MM.1S (cell line): ENCODE results near the gene UTP4.

ENCODE experiments used
- DNase-seq: peaks from one replicate; pipeline ENCODE4 v3.0.0-alpha.2; 2015
- H2AFZ ChIP-seq: fragments of 300-600 bp; sonication (generic); 2 replicates; pipeline ENCODE4 v1.6.0; 2016; ENCODE audit warnings: antibody characterized with exemption, low read length
- H3F3A ChIP-seq: fragments of 300-600 bp; sonication (generic); 2 replicates; pipeline ENCODE4 v1.6.1; 2016; ENCODE audit warnings: mild to moderate bottlenecking, antibody characterized with exemption, low read length, moderate library complexity, mixed read lengths; ENCODE audit not compliant: insufficient read depth
- H3K27ac ChIP-seq: fragments of 300-600 bp; sonication (generic); 2 replicates; pipeline ENCODE4 v1.5.1; 2016; ENCODE audit warnings: mild to moderate bottlenecking, low read length
- H3K27me3 ChIP-seq: fragments of 300-600 bp; sonication (generic); replicated peaks from 2 replicates; pipeline ENCODE4 v1.6.0; 2016; ENCODE audit warnings: low read length; ENCODE audit not compliant: insufficient read depth
- H3K36me3 ChIP-seq: fragments of 300-600 bp; sonication (generic); replicated peaks from 2 replicates; pipeline ENCODE4 v1.6.1; 2016; ENCODE audit warnings: mild to moderate bottlenecking, low read length, mixed read lengths; ENCODE audit not compliant: insufficient read depth
- H3K4me1 ChIP-seq: fragments of 300-600 bp; sonication (generic); 2 replicates; pipeline ENCODE4 v1.6.1; 2016; ENCODE audit warnings: low read length, mixed read lengths
- H3K4me2 ChIP-seq: fragments of 300-600 bp; sonication (generic); 2 replicates; pipeline ENCODE4 v1.6.0; 2016; ENCODE audit warnings: low read depth, low read length
- H3K4me3 ChIP-seq: fragments of 300-600 bp; sonication (generic); 2 replicates; pipeline ENCODE4 v1.5.1; 2016; ENCODE audit warnings: low read length, mixed read lengths
- H3K79me2 ChIP-seq: fragments of 300-600 bp; sonication (generic); 2 replicates; pipeline ENCODE4 v1.6.1; 2016; ENCODE audit warnings: mixed run types, low read length, mixed read lengths
- H3K9ac ChIP-seq: fragments of 300-600 bp; sonication (generic); 2 replicates; pipeline ENCODE4 v1.6.1; 2016; ENCODE audit warnings: low read length, mixed read lengths
- H3K9me2 ChIP-seq: fragments of 300-600 bp; sonication (generic); replicated peaks from 2 replicates; pipeline ENCODE4 v1.6.1; 2016; ENCODE audit warnings: mild to moderate bottlenecking, low read length, mixed read lengths; ENCODE audit not compliant: insufficient read depth
- H3K9me3 ChIP-seq: fragments of 300-600 bp; sonication (generic); replicated peaks from 2 replicates; pipeline ENCODE4 v1.6.1; 2016; ENCODE audit warnings: mild to moderate bottlenecking, low read length, mixed read lengths; ENCODE audit not compliant: insufficient read depth
- H4K20me1 ChIP-seq: fragments of 300-600 bp; sonication (generic); 2 replicates; pipeline ENCODE4 v1.6.1; 2016; ENCODE audit warnings: mild to moderate bottlenecking, low read length, moderate library complexity, mixed read lengths; ENCODE audit not compliant: insufficient read depth
- EZH2 ChIP-seq: fragments of 300-600 bp; sonication (generic); optimal IDR thresholded peaks from 2 replicates; pipeline ENCODE3; 2017; ENCODE audit warnings: low read depth, mild to moderate bottlenecking, antibody characterized with exemption, low read length, mixed read lengths
- EZH2phosphoT487 ChIP-seq: fragments of 300-600 bp; sonication (generic); IDR thresholded peaks from 2 replicates; pipeline ENCODE4 v1.6.1; 2018; ENCODE audit warnings: antibody characterized with exemption, low read length
- TF ChIP-seq, protein P1 (sequence below): fragments of 300-600 bp; sonication (generic); IDR thresholded peaks from 2 replicates; pipeline ENCODE4 v1.5.1; 2016; ENCODE audit warnings: antibody characterized with exemption, low read length, mixed read lengths

The UTP4 gene

DNA sequence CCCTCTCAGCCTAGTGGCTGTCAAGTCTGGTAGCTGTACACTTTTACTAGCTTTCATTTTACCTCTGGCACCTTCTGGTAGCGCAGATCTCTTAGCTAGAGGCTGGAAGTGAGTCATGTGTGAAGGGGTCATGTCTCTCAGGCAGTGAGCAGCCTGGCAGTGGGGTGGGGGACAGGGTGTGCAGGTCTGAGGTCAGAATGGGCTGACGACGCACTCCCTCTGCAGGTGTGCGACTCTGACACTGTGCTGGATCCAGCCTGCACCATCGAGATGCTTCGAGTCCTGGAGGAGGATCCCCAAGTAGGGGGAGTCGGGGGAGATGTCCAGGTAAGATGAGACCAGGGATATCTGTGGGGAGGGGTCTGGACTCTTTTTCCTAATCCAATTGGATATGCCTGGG, 19.2 kb upstream of the UTP4 start:
- Histone ChIP-seq H3K9me3 (no peaks in the 10 kb centered on the region), H3K9ac (no peak overlapping the region), H3K4me2 (no peak overlapping the region), H3K36me3 (no peaks in the 10 kb centered on the region), H3F3A (no peaks in the 10 kb centered on the region), H3K9me2 (no peaks in the 10 kb centered on the region), H2AFZ (no peak overlapping the region), H3K4me3 (no peak overlapping the region), H3K27me3 (no peaks in the 10 kb centered on the region), H3K27ac (no peak overlapping the region), H3K79me2 (no peaks in the 10 kb centered on the region), H3K4me1 (no peaks in the 10 kb centered on the region), H4K20me1 (no peaks in the 10 kb centered on the region)
- TF ChIP-seq EZH2, result no peak
- TF ChIP-seq, protein P1, sequence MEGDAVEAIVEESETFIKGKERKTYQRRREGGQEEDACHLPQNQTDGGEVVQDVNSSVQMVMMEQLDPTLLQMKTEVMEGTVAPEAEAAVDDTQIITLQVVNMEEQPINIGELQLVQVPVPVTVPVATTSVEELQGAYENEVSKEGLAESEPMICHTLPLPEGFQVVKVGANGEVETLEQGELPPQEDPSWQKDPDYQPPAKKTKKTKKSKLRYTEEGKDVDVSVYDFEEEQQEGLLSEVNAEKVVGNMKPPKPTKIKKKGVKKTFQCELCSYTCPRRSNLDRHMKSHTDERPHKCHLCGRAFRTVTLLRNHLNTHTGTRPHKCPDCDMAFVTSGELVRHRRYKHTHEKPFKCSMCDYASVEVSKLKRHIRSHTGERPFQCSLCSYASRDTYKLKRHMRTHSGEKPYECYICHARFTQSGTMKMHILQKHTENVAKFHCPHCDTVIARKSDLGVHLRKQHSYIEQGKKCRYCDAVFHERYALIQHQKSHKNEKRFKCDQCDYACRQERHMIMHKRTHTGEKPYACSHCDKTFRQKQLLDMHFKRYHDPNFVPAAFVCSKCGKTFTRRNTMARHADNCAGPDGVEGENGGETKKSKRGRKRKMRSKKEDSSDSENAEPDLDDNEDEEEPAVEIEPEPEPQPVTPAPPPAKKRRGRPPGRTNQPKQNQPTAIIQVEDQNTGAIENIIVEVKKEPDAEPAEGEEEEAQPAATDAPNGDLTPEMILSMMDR, result no peak
- no peak for TF ChIP-seq EZH2phosphoT487
- no peak for DNase-seq

- H4K20me1 ChIP-seq, result no peaks in the 10 kb centered on the region
- H3K9ac ChIP-seq, result no peak overlapping the region
- H3K79me2 ChIP-seq, result no peaks in the 10 kb centered on the region
- no peak for DNase-seq
- no peaks in the 10 kb centered on the region for H3K9me2 ChIP-seq
- no peak overlapping the region for H3K4me2 ChIP-seq
- no peak overlapping the region for H3K4me3 ChIP-seq
- no peaks in the 10 kb centered on the region for H3K9me3 ChIP-seq
- no peaks in the 10 kb centered on the region for H3F3A ChIP-seq
- H3K4me1 ChIP-seq, result no peaks in the 10 kb centered on the region
- TF ChIP-seq EZH2phosphoT487 (no peak), EZH2 (no peak)
- TF ChIP-seq, protein P1, result no peak
- H3K27me3 ChIP-seq, result no peaks in the 10 kb centered on the region
- H3K27ac ChIP-seq, result no peak overlapping the region
- H3K36me3 ChIP-seq, result no peaks in the 10 kb centered on the region
- H2AFZ ChIP-seq, result no peak overlapping the region
These were observed 18.0 kb upstream of the UTP4 start for GRCh38 chr16:69114346-69114975.

DNA sequence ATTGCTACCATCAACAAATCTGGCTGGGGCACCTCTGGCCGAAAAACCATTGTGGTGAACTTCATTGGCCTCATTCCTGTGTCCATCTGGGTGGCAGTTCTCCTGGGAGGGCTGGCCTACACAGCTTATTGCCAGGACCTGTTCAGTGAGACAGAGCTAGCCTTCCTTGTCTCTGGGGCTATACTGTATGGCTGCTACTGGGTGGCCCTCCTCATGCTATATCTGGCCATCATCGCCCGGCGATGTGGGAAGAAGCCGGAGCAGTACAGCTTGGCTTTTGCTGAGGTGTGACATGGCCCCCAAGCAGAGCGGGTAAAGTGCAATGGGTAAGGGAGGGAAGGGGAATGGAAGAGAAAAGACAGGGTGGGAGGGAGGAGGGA, 17.5 kb upstream of the UTP4 start:
- Histone ChIP-seq H4K20me1 (no peaks in the 10 kb centered on the region), H3F3A (no peaks in the 10 kb centered on the region)

More for the DNA sequence above, 17.5 kb upstream of the UTP4 start:
- no peak for DNase-seq
- H3K9ac ChIP-seq, result no peak overlapping the region
- H3K27me3 ChIP-seq, result no peaks in the 10 kb centered on the region
- H3K27ac ChIP-seq, result no peak overlapping the region
- no peaks in the 10 kb centered on the region for H3K9me2 ChIP-seq
- no peaks in the 10 kb centered on the region for H3K36me3 ChIP-seq
- H3K79me2 ChIP-seq, result no peaks in the 10 kb centered on the region
- no peak overlapping the region for H2AFZ ChIP-seq
- no peaks in the 10 kb centered on the region for H3K9me3 ChIP-seq
- no peak for TF ChIP-seq EZH2
- TF ChIP-seq, protein P1, result no peak
- TF ChIP-seq EZH2phosphoT487, result no peak
- no peak overlapping the region for H3K4me2 ChIP-seq
- H3K4me1 ChIP-seq, result no peaks in the 10 kb centered on the region
- no peak overlapping the region for H3K4me3 ChIP-seq
